ENCODE data around the gene TMEM163. TPM values are rescaled to one million over a fixed set of nuclear protein-coding genes. Genes with fewer than 3 reads are reported as not detected.

Gene TMEM163
- total RNA-seq, 6 experiments from 2014 or later, result 0.06 to 0.20 (median 0.07) TPM; not detected in 3

DNA sequence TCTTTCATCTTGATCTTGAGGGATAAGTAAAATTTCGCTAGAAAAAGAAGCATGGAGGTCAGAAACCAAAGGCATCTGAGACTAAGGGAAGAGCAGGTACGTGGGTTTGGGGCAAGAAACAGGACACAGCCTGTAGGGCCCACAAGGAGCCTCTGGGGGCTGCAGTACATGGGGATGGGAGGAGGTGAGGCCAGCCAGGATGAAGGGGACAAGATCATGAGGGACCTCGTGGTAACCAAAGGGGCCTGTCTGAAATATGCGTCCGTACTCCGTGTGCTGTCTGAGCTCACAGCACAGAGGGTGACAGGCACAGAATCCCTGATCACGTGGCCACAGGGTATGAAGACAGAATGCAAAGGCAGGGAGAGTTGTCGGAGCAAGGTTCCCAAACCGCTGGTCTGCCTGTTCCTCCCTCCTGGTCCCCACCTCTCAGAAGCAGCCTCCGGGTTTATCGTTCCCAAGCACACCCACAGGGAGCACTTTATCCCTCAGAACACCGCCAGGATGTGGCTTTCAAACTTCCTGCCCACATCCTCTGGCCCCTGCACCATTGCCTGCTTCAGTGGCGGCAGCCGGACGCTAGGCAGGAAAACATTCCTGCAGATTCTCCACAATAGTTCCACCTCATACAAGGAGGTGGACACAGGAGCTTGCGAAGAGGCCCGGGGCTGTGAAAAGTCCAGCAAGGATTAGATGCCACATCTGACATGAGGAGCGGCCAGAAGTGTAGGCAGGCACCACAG, 12.0 kb downstream of the TMEM163 start:
- Histone ChIP-seq H3K36me3 (no peaks in the 10 kb centered on the region), H3K9me3 (no peaks in the 10 kb centered on the region), H3K4me1 (no peaks in the 10 kb centered on the region), H3K27me3 (no peaks in the 10 kb centered on the region), H3K27ac (no peak overlapping the region), H3K4me3 (no peak overlapping the region)
- ATAC-seq (peak in 3 of 4 donors; percentile 16 to 40 (median 28)), DNase-seq (no peak)
- intact Hi-C loops (cut with DNase I), result no loop called here
- TF ChIP-seq POLR2A (IDR thresholded peaks at IDR 0.05), result no peak
- TF ChIP-seq, protein P1, sequence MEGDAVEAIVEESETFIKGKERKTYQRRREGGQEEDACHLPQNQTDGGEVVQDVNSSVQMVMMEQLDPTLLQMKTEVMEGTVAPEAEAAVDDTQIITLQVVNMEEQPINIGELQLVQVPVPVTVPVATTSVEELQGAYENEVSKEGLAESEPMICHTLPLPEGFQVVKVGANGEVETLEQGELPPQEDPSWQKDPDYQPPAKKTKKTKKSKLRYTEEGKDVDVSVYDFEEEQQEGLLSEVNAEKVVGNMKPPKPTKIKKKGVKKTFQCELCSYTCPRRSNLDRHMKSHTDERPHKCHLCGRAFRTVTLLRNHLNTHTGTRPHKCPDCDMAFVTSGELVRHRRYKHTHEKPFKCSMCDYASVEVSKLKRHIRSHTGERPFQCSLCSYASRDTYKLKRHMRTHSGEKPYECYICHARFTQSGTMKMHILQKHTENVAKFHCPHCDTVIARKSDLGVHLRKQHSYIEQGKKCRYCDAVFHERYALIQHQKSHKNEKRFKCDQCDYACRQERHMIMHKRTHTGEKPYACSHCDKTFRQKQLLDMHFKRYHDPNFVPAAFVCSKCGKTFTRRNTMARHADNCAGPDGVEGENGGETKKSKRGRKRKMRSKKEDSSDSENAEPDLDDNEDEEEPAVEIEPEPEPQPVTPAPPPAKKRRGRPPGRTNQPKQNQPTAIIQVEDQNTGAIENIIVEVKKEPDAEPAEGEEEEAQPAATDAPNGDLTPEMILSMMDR (IDR thresholded peaks at IDR 0.05), result no peak
- WGBS (ENCODE audit: insufficient coverage, low coverage, low lambda C conversion rate, missing lambda C conversion rate), result 30% methylated on average over 10 of the region's 18 CpGs

DNA sequence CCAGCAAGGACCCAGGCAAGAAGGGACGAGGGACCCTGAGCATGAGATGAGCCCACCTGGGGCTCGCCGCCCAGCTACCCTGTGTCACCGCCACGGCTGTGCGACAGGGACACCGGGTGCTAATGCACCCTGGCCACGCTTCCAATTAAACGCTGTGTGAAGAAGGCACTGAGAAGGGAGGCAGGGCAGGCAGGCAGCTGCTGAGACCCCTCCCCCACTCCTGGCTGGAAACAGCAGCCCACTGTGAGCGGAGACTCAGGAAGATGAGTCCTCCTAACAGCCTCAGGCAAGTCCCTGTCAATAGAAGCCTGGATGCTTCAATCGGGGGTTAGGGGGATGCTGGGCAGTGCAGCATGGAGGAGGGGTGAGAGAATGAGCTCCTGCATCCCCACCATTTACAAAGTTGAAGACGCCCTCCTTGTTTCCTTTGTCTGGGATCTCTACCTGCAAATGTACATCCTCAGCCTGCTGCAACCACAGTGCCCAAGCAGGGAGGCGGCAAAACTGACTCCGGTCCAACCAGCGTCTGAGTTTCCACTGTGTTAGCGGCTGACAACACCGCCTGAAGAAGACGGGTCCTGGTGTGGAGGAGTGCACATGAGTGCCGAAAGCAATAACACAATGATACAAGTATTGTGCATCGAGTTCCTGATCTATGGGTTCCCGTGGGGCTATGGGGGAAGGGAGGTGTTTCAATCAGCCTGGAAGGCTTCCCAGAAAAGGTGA, 12.8 kb downstream of the TMEM163 start:
- no peak for TF ChIP-seq POLR2A (IDR thresholded peaks at IDR 0.05)
- TF ChIP-seq, protein P1 (IDR thresholded peaks at IDR 0.05), result no peak
- intact Hi-C loops (cut with DNase I), result no loop called here
- no peak for ATAC-seq
- 61% methylated on average over 7 of the region's 21 CpGs for WGBS (ENCODE audit: insufficient coverage, low coverage, low lambda C conversion rate, missing lambda C conversion rate)
- Histone ChIP-seq H3K27me3 (no peaks in the 10 kb centered on the region), H3K27ac (no peak overlapping the region), H3K4me1 (no peaks in the 10 kb centered on the region), H3K36me3 (no peaks in the 10 kb centered on the region), H3K4me3 (no peak overlapping the region), H3K9me3 (no peaks in the 10 kb centered on the region)
- no peak for DNase-seq

DNA sequence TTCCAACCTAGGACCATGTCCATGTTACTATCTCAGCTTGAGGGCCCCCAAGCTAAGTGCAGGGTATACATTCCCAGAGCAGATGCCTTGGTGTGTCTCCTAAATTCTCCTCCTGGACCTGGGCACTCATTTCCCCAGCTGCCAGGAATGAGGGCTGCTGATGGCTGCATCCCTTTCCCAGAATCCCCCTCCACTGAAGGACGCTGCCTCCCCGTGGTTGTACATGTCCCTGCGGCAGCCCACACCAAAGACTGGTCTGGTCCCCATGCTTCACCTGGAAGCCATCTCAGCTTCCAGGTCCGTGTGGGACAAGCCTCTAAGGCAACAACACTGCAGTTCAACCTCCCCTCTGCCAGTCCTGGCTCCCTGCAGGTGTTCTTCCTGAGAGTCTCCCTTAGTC, 14.6 kb downstream of the TMEM163 start:
- DNase-seq, result no peak
- H3K36me3 ChIP-seq, result no peaks in the 10 kb centered on the region
- H3K27ac ChIP-seq, result no peak overlapping the region
- H3K4me3 ChIP-seq, result no peak overlapping the region
- ATAC-seq, result no peak
- TF ChIP-seq, protein P1 (IDR thresholded peaks at IDR 0.05), result no peak
- TF ChIP-seq POLR2A (IDR thresholded peaks at IDR 0.05), result no peak
- intact Hi-C loops (cut with DNase I), result no loop called here
- H3K4me1 ChIP-seq, result no peaks in the 10 kb centered on the region
- H3K27me3 ChIP-seq, result no peaks in the 10 kb centered on the region
- 58% methylated on average over 4 of the region's 4 CpGs for WGBS (ENCODE audit: insufficient coverage, low coverage, low lambda C conversion rate, missing lambda C conversion rate)
- H3K9me3 ChIP-seq, result no peaks in the 10 kb centered on the region

DNA sequence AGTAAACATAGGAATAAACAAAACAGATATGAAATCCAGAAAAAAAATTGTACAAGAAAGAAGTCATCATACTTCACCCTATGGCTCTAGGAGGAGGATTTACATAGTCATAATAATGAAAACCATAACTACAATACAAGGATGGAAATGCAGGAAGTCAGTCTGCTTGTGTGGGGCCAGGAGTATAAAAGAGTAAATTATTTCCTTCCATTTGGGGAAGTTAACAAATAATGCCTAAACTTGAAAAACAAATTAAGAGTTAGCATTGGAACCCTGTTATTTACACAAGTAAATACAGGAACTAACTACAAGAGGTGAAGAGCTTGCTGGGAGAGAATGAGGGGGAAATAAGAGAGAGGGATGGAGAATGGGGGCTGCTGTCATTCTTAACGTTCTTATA, 15.4 kb downstream of the TMEM163 start:
- H3K4me3 ChIP-seq, result no peak overlapping the region
- no peaks in the 10 kb centered on the region for H3K4me1 ChIP-seq
- intact Hi-C loops (cut with DNase I), result no loop called here
- H3K36me3 ChIP-seq, result no peaks in the 10 kb centered on the region
- ATAC-seq, result no peak
- no peaks in the 10 kb centered on the region for H3K27me3 ChIP-seq
- TF ChIP-seq, protein P1 (IDR thresholded peaks at IDR 0.05), result no peak
- no peak for TF ChIP-seq POLR2A (IDR thresholded peaks at IDR 0.05)
- 29% methylated on average over 1 of the region's 1 CpG for WGBS (ENCODE audit: insufficient coverage, low coverage, low lambda C conversion rate, missing lambda C conversion rate)
- H3K9me3 ChIP-seq, result no peaks in the 10 kb centered on the region
- no peak for DNase-seq
- H3K27ac ChIP-seq, result no peak overlapping the region
